K562 (cell line): ENCODE results near the gene PPT2. TPM values are rescaled to one million over a fixed set of nuclear protein-coding genes. Genes with fewer than 3 reads are reported as not detected.
A peak's percentile ranks its signal among the peaks of the same experiment; 100 is the strongest.

ENCODE experiments used
- ATF1 ChIP-seq, 2 experiments: fragments of 450-650 bp in 1 of 2; IDR thresholded peaks; 2 replicates each; pipeline ENCODE4 v1.6.1; 2016; ENCODE audit warnings: missing compliant biosample characterization in 1 of 2, missing genetic modification characterization in 1 of 2
- CBX1 ChIP-seq: sonication (generic); IDR thresholded peaks from 2 replicates; pipeline ENCODE4 v1.6.1; 2016; ENCODE audit warnings: antibody characterized with exemption, low read depth, mild to moderate bottlenecking
- CREM ChIP-seq: IDR thresholded peaks from 2 replicates; pipeline ENCODE4 v1.6.1; 2014; ENCODE audit warnings: antibody characterized with exemption, low read depth
- EP400 ChIP-seq: fragments of 450-650 bp; IDR thresholded peaks from 2 replicates; pipeline ENCODE4 v1.6.1; 2017; ENCODE audit warnings: antibody characterized with exemption, mild to moderate bottlenecking, moderate library complexity
- HCFC1 ChIP-seq: IDR thresholded peaks from 2 replicates; pipeline ENCODE4 v1.6.1; 2012; ENCODE audit warnings: low read depth, low read length, improper control_type of control experiment
- MECOM ChIP-seq: fragments of 250-450 bp; sonication (Bioruptor Pico); IDR thresholded peaks from 2 replicates; pipeline ENCODE4 v1.8.0; 2022; ENCODE audit warnings: inconsistent platforms
- MED1 ChIP-seq: sonication (generic); formaldehyde crosslinking; IDR thresholded peaks from 2 replicates; pipeline ENCODE4 v1.8.1; 2023; ENCODE audit warnings: missing genetic modification reagents, borderline replicate concordance
- MEF2A ChIP-seq: IDR thresholded peaks from 2 replicates; pipeline ENCODE4 v1.6.1; 2011; ENCODE audit warnings: low read depth, mild to moderate bottlenecking, low read length, moderate library complexity; ENCODE audit not compliant: control insufficient read depth
- NFRKB ChIP-seq: fragments of 450-650 bp; IDR thresholded peaks from 2 replicates; pipeline ENCODE4 v1.6.1; 2016; ENCODE audit warnings: low read depth
- NRF1 ChIP-seq, 2 experiments: fragments of 450-650 bp; IDR thresholded peaks in 1 of 2; conservative IDR thresholded peaks in 1 of 2; 2 replicates each; pipeline ENCODE4 v1.6.1; 2014; ENCODE audit warnings: mild to moderate bottlenecking in 2 of 2
- PHF21A ChIP-seq: fragments of 450-650 bp; IDR thresholded peaks from 2 replicates; pipeline ENCODE4 v1.6.1; 2017; ENCODE audit warnings: low read depth, borderline replicate concordance
- POLR3A ChIP-seq: IDR thresholded peaks from 2 replicates; pipeline ENCODE4 v1.6.1; 2011; ENCODE audit warnings: borderline replicate concordance, mild to moderate bottlenecking, moderate library complexity; ENCODE audit not compliant: insufficient read length, insufficient read depth; ENCODE audit errors: extremely low read depth
- SIRT6 ChIP-seq: IDR thresholded peaks from one replicate; pipeline ENCODE4 v1.6.1; 2012; ENCODE audit warnings: low read depth, mild to moderate bottlenecking, control low read depth, inconsistent platforms, low read length, moderate library complexity
- SRSF7 ChIP-seq: fragments of 200-400 bp; formaldehyde crosslinking; optimal IDR thresholded peaks from 2 replicates; pipeline ENCODE3; 2017; ENCODE audit warnings: mild to moderate bottlenecking, low read depth, low read length
- ZC3H8 ChIP-seq: fragments of 450-650 bp; IDR thresholded peaks from 2 replicates; pipeline ENCODE4 v1.6.1; 2017
- ZNF274 ChIP-seq: IDR thresholded peaks from 2 replicates; pipeline ENCODE4 v1.6.1; 2011; ENCODE audit warnings: low read depth, mild to moderate bottlenecking, low read length, moderate library complexity, borderline replicate concordance
- ZNF551 ChIP-seq: fragments of 250-450 bp; sonication (Bioruptor Pico); IDR thresholded peaks from 2 replicates; pipeline ENCODE4 v1.5.0; 2021; ENCODE audit warnings: mild to moderate bottlenecking, moderate library complexity
- ZNF778 ChIP-seq: fragments of 450-650 bp; formaldehyde crosslinking; IDR thresholded peaks from 2 replicates; pipeline ENCODE4 v1.4.0; 2020; ENCODE audit warnings: mild to moderate bottlenecking, moderate library complexity
- polyA plus RNA-seq, 8 experiments: library from polyadenylated mRNA; depleted of rRNA in 4 of 8; stranded (reverse) in 5 of 8; unstranded in 3 of 8; fragments of >200 nt; fragmentation: Nextera tagmentation in 2 of 8; fragmentation: Illumina TruSeq in 1 of 8; extraction: Ambion mirVana in 2 of 8; extraction: Trizol in 1 of 8; gene quantifications; 2 replicates each; pipeline versions ENCODE4 v1.2.1 to v1.2.3, GENCODE V29; 2011 to 2014; ENCODE audit warnings: inconsistent platforms in 1 of 8, missing spikeins in 1 of 8
- total RNA-seq, 7 experiments: library from RNA; depleted of rRNA in 6 of 7; stranded (reverse); fragments of >200 nt in 6 of 7; fragmentation: Illumina TruSeq in 2 of 7; extraction: Trizol in 2 of 7; gene quantifications; 2 replicates each; pipeline versions ENCODE4 v1.2.1 to v1.2.3, GENCODE V29; 2011 to 2021; ENCODE audit warnings: low replicate concordance in 1 of 7
- TF ChIP-seq, protein P1 (sequence below): fragments of 450-650 bp; IDR thresholded peaks from 2 replicates; pipeline ENCODE4 v1.6.1; 2016; ENCODE audit warnings: missing biosample characterization, missing genetic modification characterization
- TF ChIP-seq, protein P2 (sequence below): fragments of 450-650 bp; IDR thresholded peaks from 2 replicates; pipeline ENCODE4 v1.7.0; 2016; ENCODE audit warnings: borderline replicate concordance
- TF ChIP-seq, protein P3 (sequence below): fragments of 250-450 bp; sonication (Bioruptor Pico); IDR thresholded peaks from 2 replicates; pipeline ENCODE4 v1.6.1; 2021; ENCODE audit warnings: mild to moderate bottlenecking
- TF ChIP-seq, protein P4 (sequence below): fragments of 450-650 bp; IDR thresholded peaks from one replicate; pipeline ENCODE4 v1.6.1; 2018; ENCODE audit warnings: mild to moderate bottlenecking, moderate library complexity; ENCODE audit not compliant: partially characterized antibody

The PPT2 gene
- total and polyA plus RNA-seq, 9 of the 15 experiments (the other 6 are each of a cell fraction or from before 2014, with no cell fraction given), result 27.4 to 98.8 (median 69.9) TPM

DNA sequence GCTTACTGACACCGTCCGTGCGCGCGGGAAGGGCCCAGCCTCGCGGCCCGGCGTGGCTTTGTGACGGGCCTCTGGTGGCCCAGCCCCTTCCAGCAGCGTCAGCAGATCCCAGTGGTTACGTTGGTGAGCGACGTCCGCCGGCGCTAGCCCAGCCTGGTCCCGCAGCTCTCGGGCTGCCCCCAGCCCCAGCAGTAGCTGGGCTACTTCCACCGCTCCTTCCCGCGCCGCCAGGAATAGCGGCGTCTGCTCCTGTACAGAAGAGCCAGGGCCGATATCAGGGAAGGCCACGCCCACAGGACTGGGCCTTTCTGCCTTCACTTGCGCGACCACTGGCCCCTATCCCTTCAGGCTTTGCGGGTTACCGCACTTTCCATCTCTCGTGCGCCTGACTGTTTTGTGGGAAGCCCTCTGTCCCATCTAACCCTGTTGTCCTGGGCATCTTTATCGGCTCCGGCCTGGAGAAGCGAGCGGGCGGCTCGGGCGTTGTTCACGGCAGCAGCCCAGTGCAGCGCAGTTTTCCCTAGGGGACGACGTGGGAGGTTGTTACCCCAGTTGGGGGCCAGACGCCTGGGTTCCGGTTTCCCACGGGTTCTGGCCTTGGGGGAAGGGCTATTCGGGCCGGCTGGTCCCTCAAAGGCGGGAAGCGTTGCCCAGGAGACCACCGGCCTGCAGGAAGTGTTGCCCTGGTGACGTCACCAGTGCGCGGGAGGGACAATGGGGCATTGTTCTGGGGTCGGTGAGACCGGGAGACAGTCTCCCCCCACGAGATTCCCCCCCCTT, 42.2 kb downstream of the PPT2 start (continued):
- TF ChIP-seq PHF21A, result no peak
- TF ChIP-seq, protein P1, sequence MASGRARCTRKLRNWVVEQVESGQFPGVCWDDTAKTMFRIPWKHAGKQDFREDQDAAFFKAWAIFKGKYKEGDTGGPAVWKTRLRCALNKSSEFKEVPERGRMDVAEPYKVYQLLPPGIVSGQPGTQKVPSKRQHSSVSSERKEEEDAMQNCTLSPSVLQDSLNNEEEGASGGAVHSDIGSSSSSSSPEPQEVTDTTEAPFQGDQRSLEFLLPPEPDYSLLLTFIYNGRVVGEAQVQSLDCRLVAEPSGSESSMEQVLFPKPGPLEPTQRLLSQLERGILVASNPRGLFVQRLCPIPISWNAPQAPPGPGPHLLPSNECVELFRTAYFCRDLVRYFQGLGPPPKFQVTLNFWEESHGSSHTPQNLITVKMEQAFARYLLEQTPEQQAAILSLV, result no peak
- no peak for TF ChIP-seq ZNF551
- peak; percentile 85 for TF ChIP-seq EP400
- peak; percentile 80 for TF ChIP-seq HCFC1
- TF ChIP-seq NFRKB, result peak; percentile 96
- TF ChIP-seq, protein P2, sequence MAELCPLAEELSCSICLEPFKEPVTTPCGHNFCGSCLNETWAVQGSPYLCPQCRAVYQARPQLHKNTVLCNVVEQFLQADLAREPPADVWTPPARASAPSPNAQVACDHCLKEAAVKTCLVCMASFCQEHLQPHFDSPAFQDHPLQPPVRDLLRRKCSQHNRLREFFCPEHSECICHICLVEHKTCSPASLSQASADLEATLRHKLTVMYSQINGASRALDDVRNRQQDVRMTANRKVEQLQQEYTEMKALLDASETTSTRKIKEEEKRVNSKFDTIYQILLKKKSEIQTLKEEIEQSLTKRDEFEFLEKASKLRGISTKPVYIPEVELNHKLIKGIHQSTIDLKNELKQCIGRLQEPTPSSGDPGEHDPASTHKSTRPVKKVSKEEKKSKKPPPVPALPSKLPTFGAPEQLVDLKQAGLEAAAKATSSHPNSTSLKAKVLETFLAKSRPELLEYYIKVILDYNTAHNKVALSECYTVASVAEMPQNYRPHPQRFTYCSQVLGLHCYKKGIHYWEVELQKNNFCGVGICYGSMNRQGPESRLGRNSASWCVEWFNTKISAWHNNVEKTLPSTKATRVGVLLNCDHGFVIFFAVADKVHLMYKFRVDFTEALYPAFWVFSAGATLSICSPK, result no peak
- peak; percentile 93 for TF ChIP-seq ATF1 (CRISPR knock-in tag; IDR thresholded peaks at IDR 0.05)
- peak; percentile 99 for TF ChIP-seq ATF1 (tag; IDR thresholded peaks at IDR 0.05)
- no peak for TF ChIP-seq MEF2A
- TF ChIP-seq CREM, result peak; percentile 99
- TF ChIP-seq MECOM (CRISPR knock-in tag), result no peak
- TF ChIP-seq CBX1, result no peak
- no peak for TF ChIP-seq ZNF274
- TF ChIP-seq ZC3H8, result no peak
- TF ChIP-seq, protein P3, sequence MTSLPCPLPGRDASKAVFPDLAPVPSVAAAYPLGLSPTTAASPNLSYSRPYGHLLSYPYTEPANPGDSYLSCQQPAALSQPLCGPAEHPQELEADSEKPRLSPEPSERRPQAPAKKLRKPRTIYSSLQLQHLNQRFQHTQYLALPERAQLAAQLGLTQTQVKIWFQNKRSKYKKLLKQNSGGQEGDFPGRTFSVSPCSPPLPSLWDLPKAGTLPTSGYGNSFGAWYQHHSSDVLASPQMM (CRISPR knock-in tag), result no peak
- TF ChIP-seq POLR3A, result no peak
- TF ChIP-seq SRSF7, result no peak
- no peak for TF ChIP-seq ZNF778 (CRISPR knock-in tag)
- TF ChIP-seq MED1, result no peak
- TF ChIP-seq NRF1 (conservative IDR thresholded peaks at IDR 0.05 in 1 of 2, IDR thresholded peaks at IDR 0.05 in 1 of 2), result no peak
- TF ChIP-seq, protein P4, sequence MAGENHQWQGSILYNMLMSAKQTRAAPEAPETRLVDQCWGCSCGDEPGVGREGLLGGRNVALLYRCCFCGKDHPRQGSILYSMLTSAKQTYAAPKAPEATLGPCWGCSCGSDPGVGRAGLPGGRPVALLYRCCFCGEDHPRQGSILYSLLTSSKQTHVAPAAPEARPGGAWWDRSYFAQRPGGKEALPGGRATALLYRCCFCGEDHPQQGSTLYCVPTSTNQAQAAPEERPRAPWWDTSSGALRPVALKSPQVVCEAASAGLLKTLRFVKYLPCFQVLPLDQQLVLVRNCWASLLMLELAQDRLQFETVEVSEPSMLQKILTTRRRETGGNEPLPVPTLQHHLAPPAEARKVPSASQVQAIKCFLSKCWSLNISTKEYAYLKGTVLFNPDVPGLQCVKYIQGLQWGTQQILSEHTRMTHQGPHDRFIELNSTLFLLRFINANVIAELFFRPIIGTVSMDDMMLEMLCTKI, result no peak
- no peak for TF ChIP-seq SIRT6
